ENCODE measurements around the gene POP7.

DNA sequence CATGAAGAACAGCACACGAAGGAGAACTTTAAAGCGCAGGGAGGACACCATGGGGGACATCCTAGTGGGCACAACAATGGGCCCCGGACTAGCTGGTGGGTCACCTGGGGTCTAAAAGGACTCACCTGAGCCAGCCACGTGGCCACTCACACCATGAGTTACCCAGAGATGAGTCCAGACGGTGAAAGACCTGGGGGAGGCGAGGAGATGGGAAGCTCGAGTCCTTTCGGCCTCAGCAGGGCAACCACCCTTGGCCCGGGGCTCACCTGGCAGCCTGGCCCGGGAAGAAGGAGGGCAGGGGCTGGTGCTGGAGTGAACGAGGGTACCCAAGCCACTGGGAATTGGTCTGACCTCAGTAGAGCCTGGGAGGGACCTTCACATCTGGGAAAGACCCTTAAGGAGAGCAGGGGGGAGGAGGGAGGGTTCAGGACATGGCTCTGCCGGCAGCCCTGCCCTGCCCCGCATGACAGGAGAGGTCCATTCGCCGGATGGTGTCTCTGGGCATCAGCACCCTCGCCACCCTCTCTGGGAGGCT, 17.5 kb upstream of the POP7 start:
- no peak for TF ChIP-seq BHLHE40 (IDR thresholded peaks at IDR 0.05; ENCODE audit: borderline replicate concordance)
- no peak for TF ChIP-seq CTBP1 (IDR thresholded peaks at IDR 0.05; ENCODE audit: borderline replicate concordance)
- TF ChIP-seq ZNF384 (IDR thresholded peaks at IDR 0.05): no peak
- no peak for TF ChIP-seq SUZ12 (IDR thresholded peaks at IDR 0.05)
- no peak for TF ChIP-seq HDGF (IDR thresholded peaks at IDR 0.05; ENCODE audit: borderline replicate concordance)
- TF ChIP-seq SP1 (IDR thresholded peaks at IDR 0.05): no peak
- TF ChIP-seq FOXM1 (IDR thresholded peaks at IDR 0.05; ENCODE audit: borderline replicate concordance): no peak
- no peak for TF ChIP-seq TARDBP (IDR thresholded peaks at IDR 0.05)
